GM18502 (cell line): ENCODE measurements around the gene PIKFYVE.

Experiments used
- ATAC-seq: cut with Tn5 transposase; IDR thresholded peaks from one replicate; pipeline ENCODE4 v1.9.1; 2021; ENCODE audit warnings: mild to moderate bottlenecking; ENCODE audit not compliant: unreplicated experiment, poor library complexity

Gene PIKFYVE

DNA sequence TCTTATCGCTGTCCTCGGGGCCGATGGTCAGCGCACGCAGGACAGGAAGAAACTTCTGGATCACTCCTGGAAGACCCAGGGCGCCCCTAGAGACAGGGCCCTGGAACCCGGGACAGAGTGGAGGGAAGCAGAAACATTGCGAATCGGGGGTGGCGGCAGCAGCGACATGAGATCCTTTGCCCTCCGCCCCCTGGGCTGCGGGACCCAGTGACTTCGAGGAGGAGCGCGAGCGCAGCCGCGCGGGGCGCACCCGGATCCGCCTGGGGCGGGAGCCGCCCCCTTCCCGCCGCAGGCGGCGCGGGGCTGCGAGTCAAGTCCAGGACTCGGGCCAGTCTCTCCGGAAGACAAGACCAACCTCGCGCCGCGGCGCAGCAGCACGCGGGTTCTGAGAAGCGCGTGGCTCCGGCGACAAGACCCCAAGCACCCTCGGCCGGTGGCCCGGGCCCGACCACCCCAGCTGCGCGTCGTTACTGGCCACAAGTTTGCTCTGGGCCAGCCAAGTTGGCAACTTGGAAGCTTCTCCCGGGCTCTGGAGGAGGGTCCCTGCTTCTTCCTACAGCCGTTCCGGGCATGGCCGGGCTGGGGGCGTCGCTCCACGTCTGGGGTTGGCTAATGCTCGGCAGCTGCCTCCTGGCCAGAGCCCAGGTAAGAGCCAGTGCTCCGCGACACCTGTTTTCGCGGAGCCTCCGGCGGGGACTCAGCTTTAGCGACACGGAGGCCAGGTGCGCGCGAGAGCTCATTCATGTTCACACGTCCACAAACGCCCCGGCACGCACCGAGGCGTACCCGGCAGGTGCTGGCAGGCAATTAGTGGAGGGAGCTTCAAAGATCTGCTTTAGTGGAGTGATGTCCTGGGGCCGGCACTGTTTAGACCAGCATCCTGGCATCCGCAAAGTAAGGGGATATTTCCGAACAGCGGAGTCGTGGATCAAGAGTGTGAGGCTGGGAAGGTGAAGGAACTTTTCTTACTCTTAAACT lies 140.7 kb downstream of the PIKFYVE start, which contains the start of gene PTH2R:
Gene PTH2R, plus strand, starts transcription at position 319 of the 978 bp plus-strand sequence. Its CDS starts 252 bp downstream, at position 571.
- no peak for ATAC-seq

DNA sequence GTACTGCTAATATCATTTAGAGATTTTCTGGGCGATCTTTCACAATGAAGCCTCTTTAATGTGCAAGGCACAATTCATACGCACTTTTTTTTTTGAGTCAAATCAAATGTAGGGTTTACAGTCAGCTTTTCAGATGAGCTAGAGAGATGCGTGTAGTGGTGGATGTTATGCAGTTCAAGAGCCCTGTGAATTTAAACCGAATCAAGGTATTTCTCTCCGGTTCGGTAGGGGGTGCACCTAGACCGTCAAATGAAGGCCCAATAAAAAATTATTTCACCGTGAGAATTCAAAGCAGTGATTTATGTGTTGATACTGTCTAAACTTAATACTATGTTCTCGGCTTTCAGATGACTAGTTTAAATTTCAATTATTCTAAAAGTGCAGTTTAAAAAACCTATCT lies 141.6 kb downstream of the PIKFYVE start:
- peak; percentile 69 for ATAC-seq
